ENCODE results near the gene THOC1. TPM values are rescaled to one million over a fixed set of nuclear protein-coding genes. Genes with fewer than 3 reads are reported as not detected.

The THOC1 gene
- 17.6 to 20.0 TPM (median 18.7 TPM) in 5 replicates for total RNA-seq (2022; extraction: Qiagen RNA extraction)

GRCh38 chr18:267688-268552 is at the start of gene THOC1:
TSS of gene THOC1 (minus strand) at chr18:268047. CDS start at chr18:268019, 28 bp downstream.

Other genes with a start within 250 kb of the THOC1 start
- 0.12 TPM in 1 of 5 replicates, not detected in the others for gene TUBB8B, start 218.4 kb downstream of the THOC1 start, total RNA-seq (2022; extraction: Qiagen RNA extraction)
- 55.2 to 67.2 TPM (median 66.2 TPM) in 5 replicates for gene USP14, start 109.5 kb downstream of the THOC1 start, total RNA-seq (2022; extraction: Qiagen RNA extraction)
- 0.02 to 0.06 TPM (median 0.03 TPM) in 5 replicates for gene COLEC12, start 232.7 kb upstream of the THOC1 start, total RNA-seq (2022; extraction: Qiagen RNA extraction)